Heart left ventricle (tissue), 16 donors: Measurements from ENCODE around the gene OR5D14. TPM values are rescaled to one million over a fixed set of nuclear protein-coding genes. Genes with fewer than 3 reads are reported as not detected.

Source experiments
- ATAC-seq, 4 donors: fragments of 200-7000 bp; cut with Tn5 transposase; one replicate each; pipeline ENCODE4 v1.9.1; 2020 to 2022; ENCODE audit warnings: moderate library complexity in 4 of 4, mild to moderate bottlenecking in 3 of 4, moderate number of reproducible peaks in 1 of 4
- DNase-seq, 5 donors: peaks; one replicate each; pipeline ENCODE4 v3.0.0-alpha.2; 2020
- H3K27ac ChIP-seq, 12 donors: fragments of 200-600 bp; sonication (generic) in 4 of 12; one replicate each; pipeline versions ENCODE4 v1.5.0 to v1.8.0; 2016 to 2022; ENCODE audit warnings: mild to moderate bottlenecking in 2 of 12
- H3K27me3 ChIP-seq, 9 donors: fragments of 200-600 bp; sonication (generic) in 2 of 9; one replicate each; pipeline versions ENCODE4 v1.5.1 to v1.8.0; 2016 to 2022; ENCODE audit warnings: mild to moderate bottlenecking in 3 of 9
- H3K36me3 ChIP-seq, 9 donors: fragments of 200-600 bp; sonication (generic) in 2 of 9; one replicate each; pipeline versions ENCODE4 v1.5.0 to v1.8.0; 2018 to 2022; ENCODE audit warnings: mild to moderate bottlenecking in 2 of 9
- H3K4me1 ChIP-seq, 12 donors: fragments of 200-600 bp; sonication (generic) in 4 of 12; one replicate each; pipeline versions ENCODE4 v1.5.0 to v1.8.0; 2016 to 2022; ENCODE audit warnings: mild to moderate bottlenecking in 3 of 12
- H3K4me3 ChIP-seq, 12 donors: fragments of 200-600 bp; sonication (generic) in 4 of 12; one replicate each; pipeline versions ENCODE4 v1.5.0 to v1.8.0; 2017 to 2022; ENCODE audit warnings: mild to moderate bottlenecking in 9 of 12, moderate library complexity in 4 of 12
- H3K9me3 ChIP-seq, 12 donors: fragments of 200-600 bp; sonication (generic) in 4 of 12; one replicate each; pipeline versions ENCODE4 v1.5.0 to v1.8.0; 2016 to 2022; ENCODE audit warnings: mild to moderate bottlenecking in 1 of 12
- CTCF ChIP-seq, 12 donors: fragments of 200-600 bp; sonication (generic) in 4 of 12; IDR thresholded peaks; one replicate each; pipeline versions ENCODE4 v1.5.0 to v1.8.0; 2018 to 2022; ENCODE audit warnings: antibody characterized with exemption in 12 of 12, mild to moderate bottlenecking in 5 of 12
- POLR2A ChIP-seq, 2 donors: fragments of 450-650 bp; IDR thresholded peaks; one replicate each; pipeline ENCODE4 v1.6.1; 2017; ENCODE audit warnings: antibody characterized with exemption in 2 of 2, mild to moderate bottlenecking in 2 of 2, moderate library complexity in 2 of 2
- WGBS, 4 donors: extraction: QIAGEN DNeasy Blood & Tissue Kit in 2 of 4; methylation state at CpG; one replicate each; pipeline versions ENCODE4 v1.1.5 to v1.1.7; 2013 to 2018; 5-methylcytosine and 5-hydroxymethylcytosine counted together
- intact Hi-C, 10 donors: fragments of 100-400 bp; cut with DNase I; formaldehyde crosslinking; loops; one replicate each; pipeline versions ENCODE4 v1.11.1 to v1.14.2; 2022
- long read RNA-seq, 3 donors: library from polyadenylated mRNA; unstranded; transcript quantifications; one replicate each; pipeline ENCODE4 v2.0.0, GENCODE V29; 2020 to 2021
- polyA plus RNA-seq, 2 donors: library from polyadenylated mRNA; stranded (reverse); fragments of 200-250 nt; gene quantifications; one replicate each; pipeline ENCODE4 v1.2.3, GENCODE V29; 2013
- total RNA-seq, 9 donors: library from RNA; depleted of rRNA in 2 of 9; stranded (reverse); fragments of >200 nt in 2 of 9; fragmentation: NEBNext Ultra II Directional in 3 of 9; extraction: Animal tissue kit (Norgen Biotek cat#: 25700) in 3 of 9; gene quantifications; one replicate each; pipeline versions ENCODE4 v1.1.0 to v1.2.4, GENCODE V29; 2016 to 2023
- donor health status: ischemic (EF 13 %, LVEDD 7.1; RV severe dilation, severe dysfunction).
- donor health status: healthy with polysubstance abuse.
- donor health status: DM: no; HTN: yes; CAD: no.
- donor health status: DM: no; HTN: no; CAD: no.
- donor health status: ischemic (EF 25% LVEDD 6.9; RV normal size, moderate dysfunction).
- donor health status: ischemic (EF 25% LVEDD 5.7; RV mildly dilated, moderate dysfunction).
- donor health status: healthy.
- donor health status: DM: yes; HTN: yes; CAD: no.
- donor health status: ischemic (EF 35%, LVEDD 5.7; RV mildly dilated, moderate dysfunction).
- donor health status: nonischemic (EF 11% LVEDD 7.7; RV severe dilation, severe dysfunction).
- donor health status: DM: yes; HTN: yes; CAD: no.
- donor health status: PGD.
- donor health status: ischemic (EF 29% LVEDD 5.4; RV normal size, mild dysfunction).
- donor health status: nonischemic (EF 23%, LVEDD 6.1; RV moderate dilation, normal function).

Gene OR5D14
- total RNA-seq = not detected
- polyA plus RNA-seq = not detected
- long read RNA-seq, donor 1 = 0 reads
- long read RNA-seq, donor 2 = 0 reads
- long read RNA-seq, donor 3 = 0 reads

- no peak for ATAC-seq
- no peaks in the 10 kb centered on the region for H3K4me1 ChIP-seq
- no peak within 1 kb of the TSS for H3K4me3 ChIP-seq
- DNase-seq = no peak
- peaks cover 0 to 5% (median 0%) of the 10 kb centered on the region in 12 donors for H3K9me3 ChIP-seq
- no peaks in the 10 kb centered on the region for H3K36me3 ChIP-seq
- H3K27me3 ChIP-seq = no peaks in the 10 kb centered on the region
- intact Hi-C loops = no loop called here
- H3K27ac ChIP-seq = no peak within 1 kb of the TSS
- TF ChIP-seq POLR2A (IDR thresholded peaks at IDR 0.05) = no peak
- TF ChIP-seq CTCF (IDR thresholded peaks at IDR 0.05) = no peak
These were observed at the start of gene OR5D14 for GRCh38 chr11:55795256-55795655. Gene OR5D14 (plus strand): TSS chr11:55795556. CDS start chr11:55795556, 0 bp downstream.

GRCh38 chr11:55773138-55773537 lies 22.2 kb upstream of the OR5D14 start, which contains the start of gene OR5D13:
Gene OR5D13 (plus strand): TSS chr11:55773438. CDS start chr11:55773438, 0 bp downstream.
- no peaks in the 10 kb centered on the region for H3K27me3 ChIP-seq
- DNase-seq (no peak), ATAC-seq (no peak)
- TF ChIP-seq CTCF (IDR thresholded peaks at IDR 0.05) = no peak
- no peak for TF ChIP-seq POLR2A (IDR thresholded peaks at IDR 0.05)
- peaks cover 0 to 15% (median 0%) of the 10 kb centered on the region in 12 donors for H3K9me3 ChIP-seq
- H3K4me1 ChIP-seq = no peaks in the 10 kb centered on the region
- no peak within 1 kb of the TSS for H3K27ac ChIP-seq
- H3K36me3 ChIP-seq = no peaks in the 10 kb centered on the region
- no peak within 1 kb of the TSS for H3K4me3 ChIP-seq
- intact Hi-C loops = no loop called here

- H3K4me1 ChIP-seq = no peaks in the 10 kb centered on the region
- no peak overlapping the region for H3K27ac ChIP-seq
- DNase-seq (no peak), ATAC-seq (no peak)
- no peaks in the 10 kb centered on the region for H3K9me3 ChIP-seq
- TF ChIP-seq POLR2A (IDR thresholded peaks at IDR 0.05) (no peak), CTCF (IDR thresholded peaks at IDR 0.05) (no peak)
- H3K4me3 ChIP-seq = no peak overlapping the region
- intact Hi-C loops = no loop called here
- no peaks in the 10 kb centered on the region for H3K27me3 ChIP-seq
- H3K36me3 ChIP-seq = no peaks in the 10 kb centered on the region
- WGBS, 4 donors = 71 to 87% (median 84%) methylated on average over 1 of the region's 1 CpG
These were observed 3.8 kb upstream of the OR5D14 start for GRCh38 chr11:55791606-55792005.

- Histone ChIP-seq H3K36me3 (no peaks in the 10 kb centered on the region), H3K27me3 (no peaks in the 10 kb centered on the region), H3K27ac (no peak overlapping the region), H3K4me1 (no peaks in the 10 kb centered on the region), H3K4me3 (no peak overlapping the region), H3K9me3 (peaks cover 0 to 2% (median 0%) of the 10 kb centered on the region in 12 donors)
- no peak for ATAC-seq
- 41 to 84% (median 68%) methylated on average over 2 of the region's 2 CpGs for WGBS, 4 donors
- no peak for DNase-seq
- TF ChIP-seq CTCF (IDR thresholded peaks at IDR 0.05) (no peak), POLR2A (IDR thresholded peaks at IDR 0.05) (no peak)
- intact Hi-C loops = no loop called here
These were observed 2.0 kb upstream of the OR5D14 start for GRCh38 chr11:55793321-55793720.
